ENCODE data around the gene MMS22L.
"Not testable (repeated sequence)": the region's sequence is repeated elsewhere in the genome, so short reads cannot be mapped to it uniquely, and the experiment has no call there.

MMS22L gene

GRCh38 chr6:97198046-97198565 lies 84.9 kb downstream of the MMS22L start:
- H3K9me3 Mint-ChIP-seq: no peaks in the 10 kb centered on the region
- no peak overlapping the region for H3K4me3 Mint-ChIP-seq
- H3K36me3 Mint-ChIP-seq (ENCODE audit: low read depth): peaks cover 13% of the 10 kb centered on the region
- no peak overlapping the region for H3K27ac Mint-ChIP-seq
- no peaks in the 10 kb centered on the region for H3K4me1 Mint-ChIP-seq (ENCODE audit: low read depth)
- H3K27me3 Mint-ChIP-seq (ENCODE audit: low read depth): no peaks in the 10 kb centered on the region

GRCh38 chr6:97195117-97195516 lies 87.9 kb downstream of the MMS22L start:
- no peak overlapping the region for H3K4me3 Mint-ChIP-seq
- no peak overlapping the region for H3K27ac Mint-ChIP-seq
- H3K9me3 Mint-ChIP-seq: no peaks in the 10 kb centered on the region
- H3K4me1 Mint-ChIP-seq (ENCODE audit: low read depth): no peaks in the 10 kb centered on the region
- H3K36me3 Mint-ChIP-seq (ENCODE audit: low read depth): peaks cover 15% of the 10 kb centered on the region
- no peaks in the 10 kb centered on the region for H3K27me3 Mint-ChIP-seq (ENCODE audit: low read depth)

- no peaks in the 10 kb centered on the region for H3K9me3 Mint-ChIP-seq
- no peaks in the 10 kb centered on the region for H3K27me3 Mint-ChIP-seq (ENCODE audit: low read depth)
- peaks cover 12% of the 10 kb centered on the region for H3K36me3 Mint-ChIP-seq (ENCODE audit: low read depth)
- H3K4me1 Mint-ChIP-seq (ENCODE audit: low read depth): no peaks in the 10 kb centered on the region
- H3K27ac Mint-ChIP-seq: no peak overlapping the region
- no peak overlapping the region for H3K4me3 Mint-ChIP-seq
These were observed 93.2 kb downstream of the MMS22L start for GRCh38 chr6:97189767-97190166.

GRCh38 chr6:97187951-97188350 lies 95.1 kb downstream of the MMS22L start:
- Mint-ChIP-seq H3K36me3 (ENCODE audit: low read depth) (peaks cover 5% of the 10 kb centered on the region), H3K27me3 (ENCODE audit: low read depth) (no peaks in the 10 kb centered on the region), H3K9me3 (no peaks in the 10 kb centered on the region), H3K4me1 (ENCODE audit: low read depth) (no peaks in the 10 kb centered on the region), H3K27ac (no peak overlapping the region), H3K4me3 (no peak overlapping the region)

- H3K4me3 Mint-ChIP-seq: no peak overlapping the region
- no peaks in the 10 kb centered on the region for H3K36me3 Mint-ChIP-seq (ENCODE audit: low read depth)
- H3K4me1 Mint-ChIP-seq (ENCODE audit: low read depth): no peaks in the 10 kb centered on the region
- no peaks in the 10 kb centered on the region for H3K27me3 Mint-ChIP-seq (ENCODE audit: low read depth)
- H3K27ac Mint-ChIP-seq: no peak overlapping the region
- no peaks in the 10 kb centered on the region for H3K9me3 Mint-ChIP-seq
These were observed 96.5 kb downstream of the MMS22L start for GRCh38 chr6:97186416-97186999.

GRCh38 chr6:97177905-97178304 lies 105.1 kb downstream of the MMS22L start:
- no peak overlapping the region for H3K4me3 Mint-ChIP-seq
- H3K4me1 Mint-ChIP-seq (ENCODE audit: low read depth): no peaks in the 10 kb centered on the region
- H3K27me3 Mint-ChIP-seq (ENCODE audit: low read depth): no peaks in the 10 kb centered on the region
- H3K27ac Mint-ChIP-seq: no peak overlapping the region
- H3K9me3 Mint-ChIP-seq: no peaks in the 10 kb centered on the region
- H3K36me3 Mint-ChIP-seq (ENCODE audit: low read depth): peaks cover 21% of the 10 kb centered on the region

GRCh38 chr6:97176468-97176867 lies 106.5 kb downstream of the MMS22L start:
- Mint-ChIP-seq H3K27ac (no peak overlapping the region), H3K9me3 (no peaks in the 10 kb centered on the region), H3K4me1 (ENCODE audit: low read depth) (no peaks in the 10 kb centered on the region), H3K36me3 (ENCODE audit: low read depth) (peaks cover 27% of the 10 kb centered on the region), H3K4me3 (no peak overlapping the region), H3K27me3 (ENCODE audit: low read depth) (no peaks in the 10 kb centered on the region)

- Mint-ChIP-seq H3K27me3 (ENCODE audit: low read depth) (no peaks in the 10 kb centered on the region), H3K4me3 (no peak overlapping the region), H3K36me3 (ENCODE audit: low read depth) (peaks cover 27% of the 10 kb centered on the region), H3K4me1 (ENCODE audit: low read depth) (no peaks in the 10 kb centered on the region), H3K27ac (no peak overlapping the region), H3K9me3 (no peaks in the 10 kb centered on the region)
These were observed 107.2 kb downstream of the MMS22L start for GRCh38 chr6:97175806-97176205.

- Mint-ChIP-seq H3K27me3 (ENCODE audit: low read depth) (no peaks in the 10 kb centered on the region), H3K9me3 (no peaks in the 10 kb centered on the region), H3K4me1 (ENCODE audit: low read depth) (no peaks in the 10 kb centered on the region), H3K4me3 (no peak overlapping the region), H3K36me3 (ENCODE audit: low read depth) (peaks cover 25% of the 10 kb centered on the region), H3K27ac (no peak overlapping the region)
These were observed 108.5 kb downstream of the MMS22L start for GRCh38 chr6:97174471-97174870.

GRCh38 chr6:97160280-97160679 lies 122.7 kb downstream of the MMS22L start:
- Mint-ChIP-seq H3K36me3 (ENCODE audit: low read depth) (peaks cover 66% of the 10 kb centered on the region), H3K27me3 (ENCODE audit: low read depth) (no peaks in the 10 kb centered on the region), H3K27ac (no peak overlapping the region), H3K4me3 (no peak overlapping the region), H3K4me1 (ENCODE audit: low read depth) (no peaks in the 10 kb centered on the region), H3K9me3 (peaks cover 25% of the 10 kb centered on the region)

- H3K27me3 Mint-ChIP-seq (ENCODE audit: low read depth); H3K4me1 Mint-ChIP-seq (ENCODE audit: low read depth); H3K27ac Mint-ChIP-seq; H3K4me3 Mint-ChIP-seq: not testable (repeated sequence)
- H3K36me3 Mint-ChIP-seq (ENCODE audit: low read depth): peaks cover 47% of the 10 kb centered on the region
- peaks cover 22% of the 10 kb centered on the region for H3K9me3 Mint-ChIP-seq
These were observed 127.6 kb downstream of the MMS22L start for GRCh38 chr6:97155447-97155846.

- no peaks in the 10 kb centered on the region for H3K4me1 Mint-ChIP-seq (ENCODE audit: low read depth)
- H3K4me3 Mint-ChIP-seq: no peak overlapping the region
- H3K36me3 Mint-ChIP-seq (ENCODE audit: low read depth): peaks cover 48% of the 10 kb centered on the region
- no peak overlapping the region for H3K27ac Mint-ChIP-seq
- H3K9me3 Mint-ChIP-seq: peaks cover 21% of the 10 kb centered on the region
- no peaks in the 10 kb centered on the region for H3K27me3 Mint-ChIP-seq (ENCODE audit: low read depth)
These were observed 129.0 kb downstream of the MMS22L start for GRCh38 chr6:97154015-97154414.

GRCh38 chr6:97151601-97152000 lies 131.4 kb downstream of the MMS22L start:
- Mint-ChIP-seq H3K4me3 (no peak overlapping the region), H3K9me3 (peaks cover 8% of the 10 kb centered on the region), H3K36me3 (ENCODE audit: low read depth) (peaks cover 33% of the 10 kb centered on the region), H3K27me3 (ENCODE audit: low read depth) (no peaks in the 10 kb centered on the region), H3K4me1 (ENCODE audit: low read depth) (no peaks in the 10 kb centered on the region), H3K27ac (no peak overlapping the region)

- Mint-ChIP-seq H3K36me3 (ENCODE audit: low read depth) (peaks cover 26% of the 10 kb centered on the region), H3K4me3 (no peak overlapping the region), H3K27me3 (ENCODE audit: low read depth) (no peaks in the 10 kb centered on the region), H3K9me3 (peaks cover 2% of the 10 kb centered on the region), H3K27ac (no peak overlapping the region), H3K4me1 (ENCODE audit: low read depth) (no peaks in the 10 kb centered on the region)
These were observed 132.1 kb downstream of the MMS22L start for GRCh38 chr6:97150932-97151331.

GRCh38 chr6:97147421-97147820 lies 135.6 kb downstream of the MMS22L start:
- peaks cover 24% of the 10 kb centered on the region for H3K36me3 Mint-ChIP-seq (ENCODE audit: low read depth)
- H3K4me1 Mint-ChIP-seq (ENCODE audit: low read depth): no peaks in the 10 kb centered on the region
- H3K27me3 Mint-ChIP-seq (ENCODE audit: low read depth): no peaks in the 10 kb centered on the region
- no peak overlapping the region for H3K4me3 Mint-ChIP-seq
- no peaks in the 10 kb centered on the region for H3K9me3 Mint-ChIP-seq
- no peak overlapping the region for H3K27ac Mint-ChIP-seq

- no peak overlapping the region for H3K27ac Mint-ChIP-seq
- no peak overlapping the region for H3K4me3 Mint-ChIP-seq
- H3K4me1 Mint-ChIP-seq (ENCODE audit: low read depth): no peaks in the 10 kb centered on the region
- peaks cover 24% of the 10 kb centered on the region for H3K36me3 Mint-ChIP-seq (ENCODE audit: low read depth)
- H3K27me3 Mint-ChIP-seq (ENCODE audit: low read depth): no peaks in the 10 kb centered on the region
- H3K9me3 Mint-ChIP-seq: no peaks in the 10 kb centered on the region
These were observed 137.3 kb downstream of the MMS22L start for GRCh38 chr6:97145691-97146090.

All from T-helper 1 cell treated with Interleukin-12 subunit alpha and Interleukin-12 subunit beta and Interleukin-4 antibody, amounts not matched to agents 30 μg/mL and 1 μg/mL, for 36 hours (primary cell).